Sigmoid colon (tissue), 4 donors: ENCODE results near the gene CALHM2.

Experiments
- POLR2AphosphoS5 ChIP-seq, 4 donors: sonication (generic); formaldehyde crosslinking; IDR thresholded peaks; one replicate each; pipeline ENCODE4 v1.6.1; 2017; ENCODE audit warnings: antibody characterized with exemption in 4 of 4
- TF ChIP-seq, protein P1 (sequence below), 4 experiments: fragments of 450-650 bp in 3 of 4; fragments of 200-600 bp in 1 of 4; IDR thresholded peaks; one replicate each; pipeline ENCODE4 v1.5.1; 2016 to 2019; ENCODE audit warnings: antibody characterized with exemption in 4 of 4, mild to moderate bottlenecking in 3 of 4, moderate library complexity in 2 of 4

DNA sequence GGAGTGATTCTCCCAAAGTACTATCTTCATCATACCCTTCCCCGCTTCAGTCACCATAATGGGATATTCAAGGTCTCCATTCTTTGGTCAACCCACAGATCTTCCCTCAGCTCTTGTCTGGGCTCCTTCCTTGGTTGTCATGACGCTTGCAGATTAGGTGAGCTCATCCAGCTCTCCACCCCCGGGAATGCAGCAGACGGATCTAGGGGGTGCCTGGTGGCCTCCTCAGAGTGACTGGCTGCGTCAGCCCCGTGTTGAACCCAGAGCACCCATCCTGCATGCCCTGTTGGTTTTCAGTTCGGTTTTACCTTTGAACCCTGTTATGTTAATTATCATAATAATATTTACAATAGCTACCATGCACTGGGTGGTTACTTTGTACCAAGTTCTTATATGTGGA, 47.7 kb upstream of the CALHM2 start:
- TF ChIP-seq POLR2AphosphoS5 (IDR thresholded peaks at IDR 0.05) = no peak
- TF ChIP-seq, protein P1, sequence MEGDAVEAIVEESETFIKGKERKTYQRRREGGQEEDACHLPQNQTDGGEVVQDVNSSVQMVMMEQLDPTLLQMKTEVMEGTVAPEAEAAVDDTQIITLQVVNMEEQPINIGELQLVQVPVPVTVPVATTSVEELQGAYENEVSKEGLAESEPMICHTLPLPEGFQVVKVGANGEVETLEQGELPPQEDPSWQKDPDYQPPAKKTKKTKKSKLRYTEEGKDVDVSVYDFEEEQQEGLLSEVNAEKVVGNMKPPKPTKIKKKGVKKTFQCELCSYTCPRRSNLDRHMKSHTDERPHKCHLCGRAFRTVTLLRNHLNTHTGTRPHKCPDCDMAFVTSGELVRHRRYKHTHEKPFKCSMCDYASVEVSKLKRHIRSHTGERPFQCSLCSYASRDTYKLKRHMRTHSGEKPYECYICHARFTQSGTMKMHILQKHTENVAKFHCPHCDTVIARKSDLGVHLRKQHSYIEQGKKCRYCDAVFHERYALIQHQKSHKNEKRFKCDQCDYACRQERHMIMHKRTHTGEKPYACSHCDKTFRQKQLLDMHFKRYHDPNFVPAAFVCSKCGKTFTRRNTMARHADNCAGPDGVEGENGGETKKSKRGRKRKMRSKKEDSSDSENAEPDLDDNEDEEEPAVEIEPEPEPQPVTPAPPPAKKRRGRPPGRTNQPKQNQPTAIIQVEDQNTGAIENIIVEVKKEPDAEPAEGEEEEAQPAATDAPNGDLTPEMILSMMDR (IDR thresholded peaks at IDR 0.05) = no peak
